ENCODE measurements around the gene FILIP1L.

Gene FILIP1L

DNA sequence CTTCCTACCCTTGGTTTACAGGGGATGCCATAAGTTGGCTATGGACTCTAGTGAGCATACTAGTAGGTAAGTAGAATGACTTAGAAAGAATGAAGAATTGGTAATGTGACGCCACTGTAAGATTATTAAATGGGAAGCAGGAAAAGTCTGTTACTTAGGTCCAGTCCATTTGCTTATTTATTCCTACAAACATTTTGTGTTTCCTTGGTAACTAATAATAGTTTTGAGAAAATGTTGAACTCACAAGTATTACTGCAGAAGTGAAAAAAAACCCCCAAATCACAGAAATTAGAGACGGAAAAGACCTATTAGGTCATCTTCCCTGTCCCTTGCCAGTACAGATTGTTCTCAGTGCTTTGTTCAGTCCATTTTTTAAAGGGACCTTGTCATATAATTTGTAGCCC lies 233.2 kb downstream of the FILIP1L start:
- no peak for DNase-seq

DNA sequence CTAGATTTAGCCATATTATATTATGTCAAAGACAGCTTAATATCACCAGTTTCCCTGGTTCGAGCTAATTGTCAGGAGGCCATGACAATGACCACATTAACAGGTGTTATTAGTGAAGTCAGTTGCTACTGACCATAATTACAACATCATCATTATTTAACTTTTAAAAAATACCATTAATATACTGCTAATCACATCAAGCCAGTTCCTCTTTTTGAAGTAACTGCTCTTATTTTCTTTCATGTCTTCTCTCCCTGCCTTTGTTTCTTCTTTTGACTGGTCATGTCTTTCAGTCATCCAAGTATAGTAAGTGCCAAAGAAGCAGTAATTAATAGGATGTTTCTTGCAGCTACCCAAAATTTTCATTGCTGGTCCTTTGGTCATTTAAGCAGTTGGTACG lies 235.0 kb downstream of the FILIP1L start:
- no peak for DNase-seq

DNA sequence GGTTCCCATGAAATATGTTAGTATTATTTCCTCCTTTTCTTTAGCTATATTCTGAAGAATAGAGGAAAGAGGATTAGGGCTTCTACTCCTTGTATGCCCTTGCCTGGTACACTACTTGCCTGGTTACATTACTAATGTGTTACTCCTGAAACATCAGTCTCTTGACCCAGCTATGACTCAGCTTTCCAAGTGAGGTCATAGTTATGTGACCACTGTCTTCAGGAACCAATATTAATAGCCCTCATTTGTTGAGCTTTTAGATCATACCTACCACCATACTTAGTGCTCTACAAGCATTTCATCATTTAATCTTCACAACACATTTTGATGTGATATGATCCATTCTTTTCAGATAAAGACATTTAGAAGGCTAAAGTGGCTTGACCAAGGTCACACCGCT lies 236.3 kb downstream of the FILIP1L start:
- no peak for DNase-seq

DNA sequence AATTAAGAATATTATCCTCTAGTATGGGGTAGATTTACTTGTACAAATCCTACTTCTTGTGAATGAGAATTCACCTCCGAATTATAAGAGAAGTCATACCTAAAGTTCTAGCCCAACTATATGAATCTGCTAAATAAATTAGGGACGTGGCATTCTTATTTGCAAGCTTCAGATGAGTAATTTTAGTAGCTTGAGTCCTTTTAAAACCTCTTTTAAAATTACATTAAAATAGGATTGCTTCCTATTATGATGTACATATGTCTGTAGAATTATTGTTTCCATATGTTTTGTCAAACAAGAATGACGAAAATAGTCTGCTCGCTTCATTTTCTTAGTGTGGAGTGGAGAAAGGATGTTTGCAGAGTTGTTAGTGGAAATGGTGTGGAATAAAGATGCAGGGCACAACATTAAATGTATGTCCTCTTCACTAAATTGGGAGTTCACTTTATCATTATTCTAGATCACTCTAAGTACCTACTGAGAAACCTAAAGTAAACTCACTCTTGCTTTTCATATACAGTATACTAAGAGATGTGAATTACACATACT lies 237.2 kb downstream of the FILIP1L start:
- DNase-seq: no peak

DNA sequence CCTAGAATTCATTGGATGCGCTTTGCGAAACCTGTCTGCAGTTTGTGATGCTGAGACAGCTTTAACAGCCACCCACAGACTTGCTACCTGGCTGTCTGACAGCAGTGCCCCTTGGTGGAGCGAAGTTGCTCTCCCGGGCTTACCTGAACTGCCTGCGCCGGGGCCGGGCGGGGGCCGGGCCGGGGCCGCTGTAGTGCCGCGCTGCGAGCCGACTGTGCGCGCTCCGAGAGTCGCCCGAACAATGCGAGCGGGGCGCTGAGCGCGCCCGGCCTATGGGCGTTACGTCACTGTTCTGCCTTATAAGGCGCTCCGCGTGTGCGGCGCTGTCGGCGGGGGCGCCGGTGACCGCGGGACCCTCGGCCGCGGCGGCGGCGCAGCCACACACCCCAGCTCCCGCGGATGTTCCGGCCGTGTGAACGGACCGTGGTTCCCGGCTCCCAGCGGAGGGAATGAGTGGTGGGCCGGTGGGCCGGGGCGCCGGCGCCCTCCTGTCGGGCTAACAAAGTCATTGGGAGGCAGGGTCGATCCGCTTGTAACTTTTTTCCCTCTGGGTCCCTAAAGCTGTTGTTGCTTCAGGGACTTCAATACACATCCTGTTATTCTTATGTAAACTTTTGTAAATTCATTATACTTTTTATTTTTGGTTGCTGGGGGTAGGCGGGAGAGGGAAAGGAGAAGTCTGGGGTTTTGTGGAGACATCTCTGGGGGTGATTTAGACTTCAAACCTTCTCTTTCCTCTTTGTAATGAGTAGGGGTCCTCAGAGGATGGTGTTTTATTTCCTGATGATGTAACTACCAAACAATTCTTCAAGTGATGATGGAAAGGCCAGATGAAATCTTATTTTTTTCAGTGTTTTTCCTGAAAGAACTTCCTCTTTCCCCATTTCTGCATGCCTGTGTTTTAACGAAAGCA lies 238.1 kb downstream of the FILIP1L start:
- peak; percentile 61 for DNase-seq

DNA sequence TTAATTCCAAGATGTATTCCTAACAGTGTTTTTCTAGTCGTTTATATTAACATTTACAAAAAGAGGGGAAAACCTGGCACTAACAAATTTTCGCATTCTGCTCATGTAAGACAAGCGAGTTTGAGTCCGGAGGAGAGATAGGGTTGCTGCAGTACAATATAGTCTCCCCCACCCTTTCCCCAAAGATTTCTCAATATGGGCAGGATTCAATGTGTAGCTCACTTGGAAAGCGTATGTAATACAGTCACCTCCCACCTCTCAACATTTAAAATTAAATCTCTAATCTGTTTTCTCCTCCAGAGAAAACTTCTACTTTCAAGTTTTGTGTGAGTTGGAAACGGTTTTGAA lies 238.7 kb downstream of the FILIP1L start:
- no peak for DNase-seq

DNA sequence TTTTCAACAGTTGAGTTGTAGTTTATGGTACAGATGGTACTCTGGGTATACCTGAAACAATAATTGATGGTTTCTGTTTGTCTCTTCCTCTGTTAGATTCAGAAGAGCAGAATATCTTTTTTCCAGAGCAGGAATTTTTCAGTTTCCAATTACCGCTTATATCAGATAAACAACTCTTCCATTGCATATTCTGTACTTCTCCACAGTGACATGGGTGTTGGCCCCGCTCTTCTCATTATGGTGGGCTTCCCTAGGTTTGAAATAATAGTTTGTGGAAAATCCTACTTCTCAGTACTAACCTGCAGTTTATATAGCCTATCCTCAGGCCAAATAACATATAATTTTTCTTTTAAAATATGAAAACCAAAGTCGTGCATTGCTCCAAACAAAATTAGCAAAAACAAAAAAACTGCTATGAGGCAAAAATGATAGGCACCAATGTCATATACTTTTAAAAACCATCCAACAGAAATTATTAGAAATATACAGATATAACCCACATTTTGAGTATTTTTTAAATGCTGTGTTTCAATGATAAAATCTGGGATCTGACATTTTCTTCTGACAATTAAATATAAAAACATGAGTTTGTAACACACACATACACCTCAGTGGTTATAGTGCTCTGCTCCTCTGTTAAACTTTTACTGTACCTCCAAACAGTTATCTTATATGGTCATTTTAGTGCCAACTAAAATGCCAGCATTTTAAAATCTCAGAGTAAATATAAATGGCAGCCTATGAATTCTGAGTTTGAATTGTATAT lies 239.9 kb downstream of the FILIP1L start:
- DNase-seq: no peak

DNA sequence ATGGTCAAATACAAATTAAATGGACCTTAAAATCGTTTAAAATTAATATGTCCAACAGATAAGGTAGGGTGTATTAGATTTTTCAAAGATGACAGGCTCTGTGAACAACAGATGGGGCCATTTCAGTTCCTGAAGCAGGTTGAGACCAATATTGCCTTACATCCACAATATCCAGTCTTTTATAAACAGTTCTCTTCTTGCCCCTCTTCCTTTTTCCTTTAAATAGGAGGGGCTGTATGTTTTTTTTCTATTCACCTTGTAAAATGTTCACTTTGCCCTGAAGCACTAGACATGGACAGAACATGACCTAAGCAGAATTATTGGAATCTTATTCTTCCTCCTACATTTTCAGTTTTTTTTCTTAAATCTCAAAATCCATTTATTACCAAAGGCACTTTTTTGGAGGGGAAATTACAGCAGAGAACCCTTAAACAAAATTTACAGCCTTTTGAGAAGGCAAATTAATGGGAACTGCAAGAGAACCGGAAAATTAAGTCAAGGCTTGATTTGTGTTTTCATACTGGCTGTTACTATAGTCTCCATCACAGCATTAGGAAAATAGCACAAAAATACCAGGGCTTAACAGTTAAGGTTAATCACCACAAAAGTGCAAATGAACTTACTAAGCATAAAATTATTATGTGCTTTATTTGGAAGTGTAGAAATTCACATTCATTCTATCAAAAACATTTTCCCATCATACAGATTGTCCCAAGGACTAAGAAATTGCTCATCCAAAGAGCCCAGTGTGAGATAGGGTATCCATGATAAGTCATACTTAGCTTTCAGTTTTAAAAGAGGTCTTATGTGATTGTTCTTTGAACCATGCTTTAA lies 240.8 kb downstream of the FILIP1L start:
- no peak for DNase-seq

DNA sequence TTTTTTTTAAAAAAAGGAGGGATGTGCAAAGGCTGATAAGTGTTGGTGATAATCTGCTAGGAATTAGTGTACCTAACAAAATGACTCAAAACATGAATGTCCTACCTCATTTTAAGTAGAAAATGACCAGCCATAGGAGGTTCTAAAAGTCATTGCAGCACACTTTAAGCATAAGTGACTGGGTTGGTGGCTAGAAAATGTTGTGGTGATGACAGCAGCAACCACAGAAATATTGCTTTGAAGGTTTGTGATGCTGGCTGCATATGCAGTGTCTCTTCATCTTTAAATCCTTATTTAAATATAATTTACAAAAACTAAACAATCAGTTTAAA lies 241.4 kb downstream of the FILIP1L start:
- no peak for DNase-seq

DNA sequence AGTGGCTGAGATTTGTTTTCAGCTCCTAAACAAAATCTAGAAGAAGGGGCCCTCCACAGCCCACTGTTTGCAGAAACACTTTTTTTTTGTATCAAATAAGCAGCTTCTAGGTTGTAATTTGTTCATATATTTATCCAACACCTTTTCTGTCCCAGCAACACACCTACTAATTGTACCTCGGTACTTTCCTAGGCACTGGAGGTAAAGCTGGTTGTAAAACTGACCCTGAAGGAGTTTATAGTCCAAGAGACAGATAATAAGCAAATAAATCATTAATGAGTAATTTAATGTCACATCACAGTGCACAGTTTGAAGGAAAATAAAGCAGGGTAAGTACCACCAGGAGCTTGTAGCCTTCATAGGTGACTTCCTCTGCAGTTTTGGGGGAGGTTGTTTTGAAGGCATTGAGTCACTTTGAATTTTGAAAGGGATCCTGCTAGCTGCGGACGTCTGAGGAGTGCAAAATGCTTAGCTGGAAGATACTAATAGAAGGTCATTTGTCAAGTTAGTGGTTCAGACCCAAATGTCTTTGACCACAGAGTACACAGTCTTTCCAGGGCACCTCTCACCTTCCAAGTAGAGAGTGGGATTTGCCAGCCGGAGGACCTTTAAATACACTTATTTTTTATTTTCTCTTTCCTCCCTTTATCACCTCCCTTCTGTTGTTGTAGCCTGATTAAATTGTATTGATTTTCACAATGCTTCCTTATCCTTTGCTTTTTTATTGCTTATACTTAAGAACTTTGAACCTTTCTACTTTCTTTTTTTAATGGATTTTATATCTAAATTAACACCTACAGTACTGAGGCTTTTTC lies 242.9 kb downstream of the FILIP1L start:
- no peak for DNase-seq

DNA sequence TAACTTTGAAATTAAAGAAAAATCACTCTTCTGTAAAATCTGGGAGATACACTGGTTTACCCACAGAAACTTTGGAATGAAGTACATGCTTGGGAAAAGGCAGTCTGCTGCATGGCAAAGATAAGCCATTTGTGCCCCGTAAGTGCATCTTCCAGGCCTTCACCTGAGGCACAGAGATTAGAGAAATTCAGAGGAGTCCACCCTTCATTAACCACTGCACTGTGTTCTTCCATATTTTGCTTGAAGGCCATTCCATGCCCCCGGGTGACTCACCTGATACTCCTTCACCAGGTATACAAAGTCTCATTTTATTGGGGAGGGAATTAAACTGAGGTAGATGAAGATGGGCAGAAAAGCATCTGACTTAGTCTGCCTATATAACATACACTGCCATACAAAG lies 243.6 kb downstream of the FILIP1L start:
- no peak for DNase-seq

DNA sequence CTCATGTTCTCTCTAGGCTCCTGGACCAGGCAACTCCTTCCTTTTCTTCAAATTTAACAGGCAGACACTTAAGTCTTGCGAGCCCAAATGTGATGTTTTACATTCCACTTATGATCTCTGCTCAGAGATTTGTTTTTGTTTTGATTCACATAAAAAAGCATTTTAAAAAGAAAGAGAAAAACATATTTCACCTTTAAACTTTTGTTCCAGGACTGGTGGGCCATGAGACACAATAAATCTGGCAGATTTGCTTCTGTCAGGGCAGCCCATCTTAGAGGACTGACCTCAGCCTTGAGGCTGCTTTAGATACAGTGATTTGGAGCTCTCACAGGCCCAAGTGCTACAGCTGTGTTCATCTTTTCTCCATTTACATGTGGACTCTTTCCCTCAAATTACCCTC lies 244.7 kb downstream of the FILIP1L start:
- no peak for DNase-seq

DNA sequence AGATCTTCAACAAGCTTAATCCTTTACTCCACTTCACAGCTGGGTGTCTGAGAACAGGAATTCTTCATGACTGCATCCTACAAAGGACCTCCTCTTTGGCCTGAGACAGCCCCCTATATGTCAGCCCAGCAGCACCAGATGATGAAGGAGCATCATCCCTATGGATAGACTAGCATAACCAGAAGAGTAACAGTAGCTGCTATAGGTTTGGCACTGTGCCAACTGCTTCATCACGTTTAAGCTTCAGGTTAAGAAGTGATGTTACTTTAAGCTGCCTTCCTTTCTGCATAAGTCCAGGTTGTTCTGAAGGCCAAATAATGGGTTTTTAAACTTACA lies 246.0 kb downstream of the FILIP1L start:
- no peak for DNase-seq

DNA sequence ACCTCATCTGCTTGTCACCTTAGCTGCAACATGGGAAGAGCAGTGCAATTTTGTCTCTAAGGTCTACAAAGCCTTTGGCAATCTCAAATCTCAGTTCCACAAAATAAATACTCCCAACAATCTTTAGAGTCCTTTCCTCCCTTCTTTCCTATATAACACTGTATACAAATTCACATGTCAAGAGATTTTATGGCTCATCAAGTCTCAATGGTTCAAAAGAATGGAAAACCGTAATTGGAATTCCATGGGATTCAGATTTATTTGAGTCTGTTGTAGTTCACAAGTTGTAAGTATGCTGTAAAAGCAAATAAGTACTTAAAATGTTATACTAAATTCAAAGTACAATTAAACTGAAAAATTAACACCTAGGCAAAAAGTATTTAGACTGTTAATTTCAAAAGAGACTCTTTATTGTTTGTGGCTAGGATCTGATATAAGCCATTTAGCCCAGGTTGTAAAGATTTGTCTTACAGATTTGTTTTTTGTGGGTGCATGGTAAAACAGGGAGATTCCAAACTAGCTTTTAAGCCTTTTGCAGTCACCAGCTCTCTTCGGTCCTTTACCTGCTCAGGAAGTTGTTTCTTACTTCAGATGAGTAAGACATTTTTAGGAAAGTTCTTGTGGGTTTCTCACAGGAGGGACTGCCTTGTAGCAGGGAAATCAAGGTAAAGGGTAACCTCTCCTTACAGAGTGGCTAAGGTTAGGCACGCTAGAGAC lies 246.5 kb downstream of the FILIP1L start:
- no peak for DNase-seq

DNA sequence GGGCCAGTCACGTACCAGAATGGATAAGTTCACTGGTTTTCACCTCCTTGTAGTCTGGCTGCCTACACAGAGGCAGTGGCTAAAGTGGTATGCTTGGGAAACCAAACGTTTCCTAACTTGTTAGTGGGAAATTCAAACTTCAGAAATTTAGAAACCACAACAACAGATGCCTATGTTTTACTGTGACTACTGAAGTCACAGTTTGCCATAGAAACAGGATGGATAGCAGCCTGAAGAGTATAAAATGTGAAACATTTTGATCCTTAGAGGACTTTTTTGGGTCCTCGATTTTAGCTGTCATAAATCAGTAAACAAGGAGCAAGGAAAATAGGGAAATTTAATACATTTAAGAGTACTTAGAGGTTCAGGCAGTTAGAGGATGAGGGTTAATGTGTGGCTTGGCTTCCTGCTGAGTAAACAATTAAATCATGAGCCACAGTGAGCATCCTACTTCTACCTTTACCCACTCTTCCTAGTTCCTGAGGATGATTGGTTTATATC lies 248.0 kb downstream of the FILIP1L start:
- DNase-seq: no peak

DNA sequence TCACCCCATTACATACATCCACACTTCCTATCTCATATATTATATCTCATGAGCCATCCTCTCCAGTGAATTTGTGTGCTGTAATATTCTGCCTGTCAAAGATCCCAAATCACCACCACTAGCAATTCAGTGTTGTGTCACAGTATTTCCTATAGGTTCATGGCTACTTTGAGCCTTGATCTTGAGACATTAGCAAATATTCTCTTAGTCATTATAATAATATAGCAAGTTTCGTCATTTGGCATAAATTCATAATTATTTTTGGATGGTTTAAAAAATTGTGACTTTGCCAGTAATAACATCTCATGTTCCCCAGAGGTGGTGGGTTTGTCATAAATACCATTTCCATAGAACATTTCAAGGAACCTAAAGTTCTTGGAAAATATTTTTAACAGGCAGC lies 249.0 kb downstream of the FILIP1L start:
- no peak for DNase-seq

DNA sequence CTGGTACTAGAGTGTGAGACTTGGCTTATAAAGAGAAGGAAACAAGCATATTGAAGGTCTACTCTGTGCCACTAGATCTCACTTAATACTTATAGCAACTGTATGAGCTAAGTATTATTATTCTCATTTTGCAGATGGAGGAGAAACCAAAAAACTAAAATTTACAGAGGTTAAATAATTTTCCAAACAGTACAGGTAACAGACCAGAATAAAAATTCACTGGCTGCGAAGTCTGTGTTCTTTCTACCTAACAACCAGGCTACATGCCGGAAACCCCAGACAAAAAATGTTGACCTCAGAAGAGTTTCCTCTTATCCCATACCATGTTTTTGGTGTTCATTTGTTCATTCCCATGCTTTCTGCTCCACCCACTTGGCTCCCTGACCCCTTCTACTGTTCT lies 250.0 kb downstream of the FILIP1L start:
- no peak for DNase-seq

DNA sequence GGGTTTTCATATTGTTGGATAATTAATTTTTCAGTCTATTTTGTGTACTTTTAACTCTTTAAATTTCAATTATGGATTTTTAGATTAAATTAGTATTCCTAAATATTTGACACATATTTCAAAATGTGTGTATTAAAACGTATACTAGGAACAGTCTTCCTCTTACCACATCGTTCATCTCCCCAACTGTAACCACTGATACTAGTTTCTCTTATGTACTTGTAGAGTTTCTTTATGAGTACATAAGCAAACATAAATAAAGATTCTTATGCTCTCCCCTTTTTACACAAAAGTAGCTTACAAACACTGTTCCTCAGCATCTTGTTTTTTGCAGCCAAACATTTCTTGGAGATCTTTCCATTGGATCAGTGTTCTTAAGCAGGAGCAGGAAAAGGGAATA lies 250.7 kb downstream of the FILIP1L start:
- DNase-seq: no peak

DNA sequence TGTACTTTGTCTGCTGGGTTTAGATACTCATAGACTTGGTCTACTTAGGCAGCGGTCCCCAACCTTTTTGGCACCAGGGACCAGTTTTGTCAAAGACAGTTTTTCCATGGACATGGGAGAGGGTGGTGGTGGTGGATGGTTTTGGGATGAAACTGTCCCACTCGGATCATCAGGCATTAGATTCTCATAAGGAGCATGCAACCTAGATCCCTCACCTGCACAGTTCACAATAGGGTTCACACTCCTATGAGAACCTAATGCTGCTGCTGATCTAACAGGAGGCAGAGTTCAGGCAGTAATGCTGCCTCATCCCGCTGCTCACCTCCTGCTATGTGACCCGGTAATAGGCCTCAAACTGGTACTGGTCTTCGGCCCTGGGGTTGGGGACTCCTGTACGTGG lies 251.3 kb downstream of the FILIP1L start:
- DNase-seq: no peak

DNA sequence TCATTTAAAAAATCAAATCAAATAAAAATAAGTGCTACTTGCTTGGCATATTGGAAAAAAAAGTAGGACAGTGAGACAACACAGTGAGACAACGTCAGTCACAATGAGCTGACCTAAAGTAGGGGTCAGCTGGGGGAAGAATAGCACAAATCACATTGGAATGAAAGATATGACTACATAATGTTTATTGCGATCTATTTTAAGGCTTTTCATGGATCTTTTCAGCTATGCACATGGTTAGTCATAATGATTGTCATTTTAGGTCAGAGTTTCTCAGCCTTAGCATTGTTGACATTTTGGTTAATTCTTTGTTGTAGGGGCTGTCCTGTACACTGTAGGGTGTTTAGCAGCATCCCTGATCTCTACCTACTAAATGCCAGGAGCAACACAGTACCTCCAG lies 252.1 kb downstream of the FILIP1L start:
- no peak for DNase-seq

DNA sequence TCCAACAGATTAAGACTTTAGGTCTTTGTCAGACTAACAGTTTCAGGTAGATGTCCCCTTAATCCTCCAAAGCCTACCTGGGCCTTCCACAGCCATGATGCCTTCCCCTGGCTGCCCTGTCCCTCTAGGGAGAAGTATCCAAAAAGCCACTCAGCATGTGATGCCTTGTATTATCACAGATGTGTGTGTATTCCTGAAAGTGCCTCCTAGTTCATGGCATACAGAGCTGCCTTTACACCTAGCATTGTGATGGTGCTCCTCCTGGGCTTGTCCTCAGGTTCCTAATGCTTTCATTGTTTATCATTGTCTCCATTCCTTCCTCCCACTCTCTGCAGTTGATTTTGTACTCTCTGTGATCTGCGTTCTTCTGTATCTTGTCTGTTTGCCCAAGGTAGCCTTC lies 253.1 kb downstream of the FILIP1L start:
- DNase-seq: no peak

DNA sequence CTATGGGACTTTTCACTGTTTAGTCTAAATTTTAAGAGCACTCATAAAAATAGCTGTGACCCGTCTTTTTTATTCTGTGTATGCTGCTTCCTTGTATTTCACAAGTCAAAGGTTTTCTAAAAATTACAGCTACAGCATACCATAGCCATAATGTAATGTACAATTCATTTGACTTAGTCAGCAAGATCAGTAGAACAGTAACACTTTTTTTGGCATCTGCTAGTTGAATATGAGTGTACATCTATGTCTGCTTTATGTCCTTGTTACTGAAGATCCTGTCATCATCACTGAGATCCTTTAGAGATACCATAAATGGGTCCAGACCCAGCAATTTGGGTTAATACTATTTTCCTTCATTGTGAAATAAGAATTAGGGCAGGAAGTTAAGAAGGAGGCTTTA lies 254.5 kb downstream of the FILIP1L start:
- DNase-seq: no peak
